RWPE2 (cell line): ENCODE data around the gene UBASH3A.

Experiments
- ATAC-seq: fragments of 200-7000 bp; cut with Tn5 transposase; 3 replicates; pipeline ENCODE4 v1.9.1; 2021; ENCODE audit warnings: low read depth
- DNase-seq: peaks from one replicate; pipeline ENCODE4 v3.0.0-alpha.2; 2020; ENCODE audit warnings: low spot score
- H3K27ac ChIP-seq: fragments of 450-650 bp; 2 replicates; pipeline ENCODE4 v1.5.1; 2017; ENCODE audit warnings: mild to moderate bottlenecking; ENCODE audit not compliant: poor library complexity, severe bottlenecking
- H3K27me3 ChIP-seq: fragments of 250-450 bp; sonication (Bioruptor Pico); 2 replicates; pipeline ENCODE4 v1.5.1; 2021; ENCODE audit warnings: mild to moderate bottlenecking, moderate library complexity; ENCODE audit not compliant: insufficient read depth, poor library complexity, severe bottlenecking
- H3K36me3 ChIP-seq: fragments of 250-450 bp; sonication (Bioruptor Pico); 2 replicates; pipeline ENCODE4 v1.5.1; 2020; ENCODE audit warnings: low read depth, mild to moderate bottlenecking, moderate library complexity
- H3K4me1 ChIP-seq: fragments of 250-450 bp; sonication (Bioruptor Pico); 2 replicates; pipeline ENCODE4 v1.5.1; 2021; ENCODE audit warnings: mild to moderate bottlenecking, moderate library complexity; ENCODE audit not compliant: insufficient read depth, poor library complexity, severe bottlenecking
- H3K4me3 ChIP-seq: fragments of 250-450 bp; sonication (Bioruptor Pico); 2 replicates; pipeline ENCODE4 v1.5.1; 2021; ENCODE audit warnings: mild to moderate bottlenecking, moderate library complexity; ENCODE audit not compliant: severe bottlenecking
- H3K9me3 ChIP-seq: fragments of 250-450 bp; sonication (Bioruptor Pico); 2 replicates; pipeline ENCODE4 v1.5.1; 2021; ENCODE audit warnings: mild to moderate bottlenecking, moderate library complexity; ENCODE audit not compliant: severe bottlenecking
- CTCF ChIP-seq: fragments of 450-650 bp; IDR thresholded peaks from one replicate; pipeline ENCODE4 v1.5.1; 2017; ENCODE audit warnings: mild to moderate bottlenecking, moderate library complexity; ENCODE audit not compliant: poor library complexity, severe bottlenecking

The UBASH3A gene

GRCh38 chr21:42373908-42374455, 29.7 kb upstream of the UBASH3A start:
- Histone ChIP-seq H3K9me3 (no peaks in the 10 kb centered on the region), H3K27me3 (no peaks in the 10 kb centered on the region), H3K4me1 (no peaks in the 10 kb centered on the region), H3K27ac (no peak overlapping the region), H3K36me3 (no peaks in the 10 kb centered on the region), H3K4me3 (no peak overlapping the region)
- no peak for TF ChIP-seq CTCF
- no peak for ATAC-seq
- no peak for DNase-seq

- H3K36me3 ChIP-seq = no peaks in the 10 kb centered on the region
- no peaks in the 10 kb centered on the region for H3K27me3 ChIP-seq
- no peak overlapping the region for H3K27ac ChIP-seq
- no peak overlapping the region for H3K4me3 ChIP-seq
- H3K9me3 ChIP-seq = no peaks in the 10 kb centered on the region
- no peaks in the 10 kb centered on the region for H3K4me1 ChIP-seq
- no peak for TF ChIP-seq CTCF
- DNase-seq (no peak), ATAC-seq (no peak)
Measured at GRCh38 chr21:42374457-42374856, 29.2 kb upstream of the UBASH3A start.

- ATAC-seq (no peak), DNase-seq (no peak)
- no peak overlapping the region for H3K27ac ChIP-seq
- H3K36me3 ChIP-seq = no peaks in the 10 kb centered on the region
- no peak overlapping the region for H3K4me3 ChIP-seq
- no peak for TF ChIP-seq CTCF
- H3K27me3 ChIP-seq = no peaks in the 10 kb centered on the region
- no peaks in the 10 kb centered on the region for H3K4me1 ChIP-seq
- H3K9me3 ChIP-seq = no peaks in the 10 kb centered on the region
Measured at GRCh38 chr21:42374864-42375499, 28.7 kb upstream of the UBASH3A start.

- ATAC-seq (no peak), DNase-seq (no peak)
- no peaks in the 10 kb centered on the region for H3K4me1 ChIP-seq
- no peaks in the 10 kb centered on the region for H3K27me3 ChIP-seq
- H3K27ac ChIP-seq = no peak overlapping the region
- no peaks in the 10 kb centered on the region for H3K36me3 ChIP-seq
- no peak for TF ChIP-seq CTCF
- H3K9me3 ChIP-seq = no peaks in the 10 kb centered on the region
- H3K4me3 ChIP-seq = no peak overlapping the region
Measured at GRCh38 chr21:42375506-42375905, 28.2 kb upstream of the UBASH3A start.

GRCh38 chr21:42375966-42376337, 27.8 kb upstream of the UBASH3A start:
- no peak overlapping the region for H3K4me3 ChIP-seq
- no peaks in the 10 kb centered on the region for H3K9me3 ChIP-seq
- H3K27me3 ChIP-seq = no peaks in the 10 kb centered on the region
- no peak for ATAC-seq
- no peak overlapping the region for H3K27ac ChIP-seq
- no peak for DNase-seq
- no peak for TF ChIP-seq CTCF
- H3K4me1 ChIP-seq = no peaks in the 10 kb centered on the region
- H3K36me3 ChIP-seq = no peaks in the 10 kb centered on the region
